ENCODE results near the gene USP46.

USP46 gene

GRCh38 chr4:52651996-52652672 lies 7.0 kb downstream of the USP46 start:
- no peak for DNase-seq

DNA sequence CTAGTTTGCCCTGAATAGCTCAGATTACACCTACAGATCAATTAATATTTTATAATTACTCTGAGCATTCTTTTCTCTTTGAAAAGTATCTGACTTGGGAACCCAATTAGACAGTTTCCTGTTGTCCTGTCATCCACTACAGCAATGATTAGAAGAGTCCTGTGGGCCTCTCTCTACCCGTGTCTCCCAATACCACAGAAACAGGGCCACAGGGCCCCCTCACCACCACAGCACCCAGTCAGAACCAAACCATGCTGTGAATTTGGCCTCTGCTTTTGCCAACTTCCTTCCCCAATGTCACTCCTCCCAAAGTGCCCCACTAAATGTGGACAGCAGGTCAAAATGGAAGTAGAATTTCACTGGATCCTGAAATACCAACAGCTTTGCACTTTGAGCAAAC lies 10.3 kb downstream of the USP46 start:
- DNase-seq = no peak

GRCh38 chr4:52646741-52647140 lies 12.4 kb downstream of the USP46 start:
- no peak for DNase-seq

DNA sequence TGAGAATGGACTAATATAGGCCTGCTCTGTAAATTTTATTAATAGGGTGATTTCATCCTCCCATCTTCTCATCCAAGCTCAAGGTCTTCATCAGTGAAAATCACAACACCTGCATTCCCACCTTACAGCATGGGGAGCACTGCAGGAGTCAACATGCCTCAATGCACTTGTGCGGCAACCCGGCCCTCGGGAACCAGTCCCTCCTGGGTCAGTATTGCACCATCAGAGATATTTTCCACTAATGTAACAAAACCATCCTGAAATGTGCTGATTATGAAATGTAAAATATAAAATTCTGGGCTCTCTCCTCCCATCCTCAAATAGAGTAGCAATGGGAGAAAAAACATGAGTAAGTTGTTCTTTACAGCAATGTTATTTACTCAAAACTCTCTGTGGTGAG lies 13.0 kb downstream of the USP46 start:
- DNase-seq = no peak

- DNase-seq = no peak
Observed at GRCh38 chr4:52645300-52645699, 13.8 kb downstream of the USP46 start.

GRCh38 chr4:52643785-52644244 lies 15.3 kb downstream of the USP46 start:
- DNase-seq = no peak

- DNase-seq = no peak
Observed at GRCh38 chr4:52643190-52643589, 15.9 kb downstream of the USP46 start.

DNA sequence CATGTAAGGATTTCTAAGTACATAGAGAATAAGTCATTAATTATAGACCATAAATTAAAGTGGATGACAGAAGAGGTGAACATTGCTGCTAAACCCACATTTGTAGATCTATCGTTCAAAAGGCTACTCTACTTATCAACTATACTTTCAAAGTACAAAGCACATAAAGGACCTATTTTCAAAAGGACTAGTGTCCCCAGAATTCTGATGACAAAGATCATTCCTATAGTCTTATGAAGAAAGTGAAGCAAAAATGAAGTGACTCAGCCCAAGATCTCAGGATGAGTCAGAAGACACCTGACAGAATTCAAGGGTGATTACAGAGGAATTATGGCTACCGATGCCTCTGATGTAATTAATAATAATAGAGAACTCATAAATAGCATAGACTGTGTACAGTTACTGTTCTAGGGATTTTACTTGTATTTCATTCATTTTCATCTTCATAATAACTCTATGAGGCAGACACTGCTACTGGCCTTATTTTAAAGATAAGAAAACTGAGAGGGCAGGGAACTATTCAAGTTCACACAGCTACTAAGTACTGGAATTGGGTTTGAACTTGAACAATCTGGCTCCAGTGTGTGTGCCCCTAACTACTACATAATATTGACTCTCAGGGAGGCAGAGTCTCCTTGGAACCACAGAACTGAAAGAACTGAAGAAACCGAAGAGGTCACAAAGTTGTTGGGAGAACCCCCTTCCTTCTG lies 17.1 kb downstream of the USP46 start:
- DNase-seq = no peak

DNA sequence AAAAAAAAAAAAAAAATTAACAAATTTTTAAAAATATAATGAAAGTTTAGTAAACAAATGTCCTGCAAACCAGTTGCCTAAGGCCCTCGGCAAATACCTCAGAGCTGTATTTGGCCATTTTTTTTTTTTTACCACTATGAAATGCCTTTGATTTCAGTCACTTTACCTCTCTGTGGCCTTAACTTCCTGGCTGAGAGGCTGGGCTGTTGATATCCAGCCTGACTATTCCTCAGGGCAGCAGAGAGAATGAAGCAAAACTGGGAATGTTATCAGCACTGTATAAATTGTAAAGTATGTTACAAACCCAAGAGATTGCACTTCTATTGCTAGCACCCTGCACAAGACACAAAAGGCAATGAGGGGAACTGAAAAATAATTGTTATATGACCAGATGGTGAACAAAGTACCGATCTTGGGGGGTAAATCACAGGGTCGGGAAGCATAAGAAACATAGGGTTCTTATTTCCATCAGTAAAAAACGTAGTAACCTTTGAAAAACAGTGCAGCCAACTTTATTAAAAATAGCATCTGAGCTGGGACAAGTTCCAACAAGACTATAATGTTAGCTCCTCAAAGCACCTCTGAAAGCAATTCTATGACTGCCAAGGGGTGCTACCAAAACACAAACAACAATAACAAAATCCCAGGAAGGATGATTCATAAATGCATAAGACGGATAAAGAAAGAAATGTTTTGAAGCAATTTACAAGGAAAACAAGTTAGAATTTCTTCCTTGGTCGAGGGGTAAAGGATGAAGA lies 18.1 kb downstream of the USP46 start:
- no peak for DNase-seq

DNA sequence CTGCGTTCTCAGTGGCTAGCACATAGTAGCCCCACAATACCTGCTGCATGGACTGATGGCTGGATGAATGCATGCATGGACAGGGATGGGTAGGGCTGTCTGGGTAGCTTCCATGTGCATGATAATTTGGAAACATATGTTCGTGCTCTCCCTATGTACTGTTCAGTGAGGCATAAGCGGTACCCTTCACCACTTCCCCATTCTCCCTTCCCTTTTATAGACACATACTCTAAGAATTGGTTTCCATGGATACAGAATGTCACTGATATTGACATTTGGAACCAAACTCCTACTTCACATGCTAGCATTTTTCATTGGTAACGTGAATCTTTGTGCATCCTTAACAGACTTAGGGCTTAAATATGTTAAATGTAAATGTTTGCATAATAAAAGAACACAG lies 20.4 kb downstream of the USP46 start:
- DNase-seq = no peak

DNA sequence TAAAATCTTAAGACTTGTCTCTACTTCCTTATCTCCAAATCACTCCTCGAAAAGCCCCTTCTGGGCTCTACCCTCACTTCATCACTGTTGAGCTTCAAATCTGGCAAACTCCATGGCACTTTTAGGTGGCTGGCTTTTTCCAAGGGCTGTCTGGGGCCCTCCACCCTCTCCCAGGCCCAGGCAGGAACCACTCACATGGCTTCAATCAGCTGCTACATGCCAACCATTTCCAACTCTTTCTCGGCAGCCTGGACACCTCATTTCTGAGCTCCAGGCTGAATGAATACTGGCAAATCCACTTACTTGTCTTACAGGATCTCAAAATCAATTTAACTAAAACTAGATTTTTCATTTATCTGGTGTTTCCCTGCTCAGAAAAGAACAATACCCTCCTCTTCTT lies 22.0 kb downstream of the USP46 start:
- no peak for DNase-seq

DNA sequence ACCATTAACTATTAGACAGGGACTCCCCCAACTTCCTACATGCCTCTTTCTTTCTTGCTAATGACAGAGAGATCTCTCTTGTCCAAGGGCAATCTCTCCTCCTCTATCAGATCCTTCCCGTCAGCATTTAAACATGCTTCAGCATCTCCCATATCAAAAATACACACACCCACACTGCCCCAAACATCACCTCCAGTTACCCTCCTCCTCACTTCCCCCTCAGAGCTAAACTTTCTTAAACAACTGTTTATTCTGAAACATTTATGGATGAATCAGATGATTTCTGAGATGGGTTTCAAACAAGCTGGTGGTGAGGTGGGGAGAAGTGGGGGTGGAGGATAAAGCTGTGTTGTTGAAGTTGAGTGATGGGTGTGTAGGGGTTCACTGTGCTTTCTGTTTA lies 23.5 kb downstream of the USP46 start:
- no peak for DNase-seq

DNA sequence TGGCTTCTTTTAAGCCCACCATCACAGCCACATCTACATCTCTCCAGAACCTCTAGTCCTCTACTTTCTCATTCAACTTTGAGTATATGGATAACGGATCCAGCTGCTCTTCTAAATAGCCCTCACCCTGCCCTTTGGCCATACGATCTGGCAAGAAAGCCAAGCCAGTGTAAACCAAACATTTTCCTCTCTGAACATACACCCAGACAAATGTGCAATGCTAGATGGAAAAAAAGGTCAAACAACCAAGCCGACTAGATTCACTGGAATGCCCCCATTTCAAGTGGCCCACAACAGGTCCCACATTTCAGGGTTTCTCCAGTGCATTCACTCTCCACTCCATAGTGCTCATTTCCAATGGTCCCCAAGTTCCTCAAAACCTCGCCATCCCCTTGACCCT lies 24.0 kb downstream of the USP46 start:
- no peak for DNase-seq

DNA sequence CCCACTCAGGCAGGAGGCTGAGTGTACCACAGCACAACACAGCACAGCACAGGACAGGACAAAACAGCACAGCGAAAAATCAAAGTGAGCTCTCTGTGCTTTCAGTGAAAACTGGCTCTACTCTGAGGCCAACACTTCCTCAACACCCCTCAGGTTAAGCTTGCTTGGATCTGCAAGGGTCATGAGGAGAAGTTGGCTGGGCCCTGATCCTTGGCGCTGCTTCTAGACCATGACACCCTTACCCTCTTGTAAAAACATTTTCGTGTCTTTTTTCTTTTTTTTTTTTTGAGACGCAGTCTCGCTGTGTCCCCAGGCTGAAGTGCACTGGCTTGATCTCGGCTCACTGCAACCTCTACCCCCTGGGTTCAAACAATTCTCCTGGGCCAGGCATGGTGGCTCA lies 25.3 kb downstream of the USP46 start:
- DNase-seq = no peak

GRCh38 chr4:52628974-52629373 lies 30.1 kb downstream of the USP46 start:
- no peak for DNase-seq

DNA sequence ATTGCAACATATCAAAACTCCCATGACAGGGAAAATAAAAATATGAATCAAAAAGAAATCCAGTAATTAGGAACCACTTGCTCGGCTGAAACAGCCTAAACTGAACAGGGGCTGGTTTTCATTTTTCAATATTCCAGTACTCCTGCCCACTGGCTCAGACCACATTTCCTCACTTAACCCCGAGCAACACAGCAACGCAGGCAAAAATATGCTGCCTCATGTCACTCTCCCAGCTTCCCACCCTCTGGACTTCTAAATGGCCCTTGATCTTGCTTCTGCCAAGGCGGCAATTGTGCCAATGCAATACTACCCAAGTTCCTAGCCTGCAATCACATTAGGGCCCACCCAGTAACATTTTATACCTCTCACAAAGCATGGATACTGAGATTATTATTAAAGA lies 30.6 kb downstream of the USP46 start:
- DNase-seq = no peak

- no peak for DNase-seq
Observed at GRCh38 chr4:52627876-52628275, 31.2 kb downstream of the USP46 start.

DNA sequence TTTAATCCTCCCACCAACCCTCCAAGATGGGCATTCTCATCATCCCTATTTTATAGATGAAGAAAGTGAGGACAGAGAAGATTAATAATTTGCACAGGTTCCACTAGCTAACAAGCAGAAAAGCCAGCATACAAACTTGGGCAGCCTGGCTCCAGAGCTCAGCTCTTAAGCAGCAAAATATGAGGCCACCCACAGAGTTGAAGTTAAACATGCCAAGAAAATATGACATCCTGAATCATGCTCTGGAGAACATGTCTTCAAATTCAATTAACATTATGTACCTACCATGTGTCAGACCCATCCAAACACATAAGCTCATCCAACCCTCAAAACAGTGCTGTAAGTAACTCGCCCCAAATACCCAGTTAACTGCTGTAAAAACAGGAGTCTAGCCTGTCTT lies 33.9 kb downstream of the USP46 start:
- no peak for DNase-seq

- DNase-seq = no peak
Observed at GRCh38 chr4:52622564-52622963, 36.5 kb downstream of the USP46 start.

DNA sequence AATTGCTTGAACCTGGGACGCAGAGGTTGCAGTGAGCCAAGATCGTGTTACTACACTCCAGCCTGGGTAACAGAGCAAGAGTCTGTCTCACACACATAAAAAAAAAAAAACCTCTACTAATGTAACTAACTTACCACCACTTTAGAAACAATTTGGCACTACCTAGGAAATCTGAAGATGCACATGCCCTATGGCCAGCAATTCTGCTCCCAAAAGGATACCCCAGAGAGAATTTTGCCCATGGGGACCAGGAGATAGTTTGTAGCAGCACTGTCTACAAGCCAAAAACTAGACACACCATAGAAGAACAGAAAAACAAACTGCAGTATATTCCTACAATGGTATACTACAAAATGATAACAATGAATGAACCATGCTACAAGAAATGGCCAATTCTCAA lies 37.5 kb downstream of the USP46 start:
- DNase-seq = no peak

DNA sequence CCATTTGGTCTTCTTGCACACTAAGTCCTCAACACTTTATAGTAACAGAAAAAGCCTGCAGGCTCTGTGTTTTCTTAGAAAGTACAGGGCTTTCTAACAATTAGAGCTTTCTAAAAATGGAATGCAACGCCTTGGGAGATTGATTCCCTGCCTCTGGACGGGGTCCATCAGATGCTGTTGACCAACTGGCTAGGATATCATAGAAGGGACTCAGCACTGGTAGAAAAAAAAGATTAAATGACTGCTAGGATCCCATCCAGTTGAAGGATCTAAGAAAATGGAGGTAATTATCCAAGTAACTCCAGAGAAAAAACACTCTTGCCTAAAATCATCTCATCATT lies 39.5 kb downstream of the USP46 start:
- DNase-seq = no peak

DNA sequence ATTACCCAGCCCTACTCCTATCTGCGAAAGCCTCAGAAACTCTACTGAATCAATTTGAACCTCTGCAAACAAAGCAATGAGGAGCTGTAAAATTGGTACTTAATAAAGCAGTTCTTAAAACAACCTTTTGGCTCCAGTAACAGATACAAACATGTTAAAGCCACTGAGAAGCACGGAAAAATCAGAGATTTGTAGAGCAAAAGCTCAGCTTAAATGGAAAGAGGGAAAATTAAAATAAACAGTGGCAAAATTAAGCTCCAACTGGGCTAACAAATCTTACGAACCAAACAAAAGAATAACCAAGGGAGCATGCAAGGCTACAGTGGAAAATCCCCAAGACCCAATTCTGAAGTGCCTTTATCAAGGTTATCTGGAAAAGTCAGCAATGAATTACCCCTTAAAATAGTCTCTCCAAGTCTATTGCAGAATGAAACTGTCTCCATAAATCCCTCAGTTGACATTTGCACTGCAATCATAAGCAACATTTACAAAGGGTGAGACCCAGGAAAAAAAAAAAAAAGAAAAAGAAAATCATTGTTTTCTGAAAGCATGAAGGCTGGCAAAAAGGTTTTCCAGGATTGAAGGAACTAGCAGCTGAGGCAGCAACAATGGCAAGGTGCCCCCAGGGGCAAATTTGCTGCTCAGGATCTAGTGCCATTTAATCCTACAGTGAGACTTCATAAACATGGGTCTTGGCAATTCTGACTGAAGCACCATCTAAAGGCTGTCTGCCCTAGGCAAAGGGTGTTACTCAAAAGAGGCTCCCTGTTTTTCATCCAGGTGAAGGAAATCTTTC lies 40.1 kb downstream of the USP46 start:
- DNase-seq = no peak

DNA sequence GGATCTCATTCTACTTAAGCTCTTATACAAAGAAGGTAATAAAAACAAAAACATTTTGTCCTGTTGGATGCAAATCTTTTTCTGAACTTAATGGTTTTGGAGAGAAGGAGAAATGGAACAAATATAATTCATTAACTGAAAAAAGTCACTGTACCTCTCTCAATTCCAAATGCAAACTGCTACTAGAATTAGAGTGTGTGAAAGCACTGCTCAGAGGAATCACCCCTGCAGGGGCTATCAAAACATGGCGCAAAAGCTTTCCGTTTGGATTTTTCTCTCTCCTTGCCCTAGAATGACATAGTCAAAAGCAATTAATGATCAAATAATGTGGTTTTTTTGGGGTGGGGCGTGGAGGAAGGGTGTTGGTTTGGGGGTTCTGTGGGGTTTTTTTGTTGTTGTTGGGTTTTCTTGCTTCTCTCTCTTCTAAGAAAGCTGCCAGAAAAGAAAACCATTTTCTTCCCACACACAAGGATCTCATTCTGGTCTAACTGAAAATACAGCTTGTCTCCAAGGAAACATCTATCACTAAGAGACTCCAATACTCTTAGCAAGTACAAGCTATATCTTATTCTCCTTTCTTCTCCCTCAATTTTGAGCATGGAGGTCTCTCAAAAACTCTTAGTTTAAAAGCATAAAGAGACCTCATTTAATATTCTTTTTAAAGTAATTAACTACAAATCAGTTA lies 41.6 kb downstream of the USP46 start:
- no peak for DNase-seq

All from NCI-H2107 (cell line).